ENCODE measurements around the gene PRDX5.

The PRDX5 gene

DNA sequence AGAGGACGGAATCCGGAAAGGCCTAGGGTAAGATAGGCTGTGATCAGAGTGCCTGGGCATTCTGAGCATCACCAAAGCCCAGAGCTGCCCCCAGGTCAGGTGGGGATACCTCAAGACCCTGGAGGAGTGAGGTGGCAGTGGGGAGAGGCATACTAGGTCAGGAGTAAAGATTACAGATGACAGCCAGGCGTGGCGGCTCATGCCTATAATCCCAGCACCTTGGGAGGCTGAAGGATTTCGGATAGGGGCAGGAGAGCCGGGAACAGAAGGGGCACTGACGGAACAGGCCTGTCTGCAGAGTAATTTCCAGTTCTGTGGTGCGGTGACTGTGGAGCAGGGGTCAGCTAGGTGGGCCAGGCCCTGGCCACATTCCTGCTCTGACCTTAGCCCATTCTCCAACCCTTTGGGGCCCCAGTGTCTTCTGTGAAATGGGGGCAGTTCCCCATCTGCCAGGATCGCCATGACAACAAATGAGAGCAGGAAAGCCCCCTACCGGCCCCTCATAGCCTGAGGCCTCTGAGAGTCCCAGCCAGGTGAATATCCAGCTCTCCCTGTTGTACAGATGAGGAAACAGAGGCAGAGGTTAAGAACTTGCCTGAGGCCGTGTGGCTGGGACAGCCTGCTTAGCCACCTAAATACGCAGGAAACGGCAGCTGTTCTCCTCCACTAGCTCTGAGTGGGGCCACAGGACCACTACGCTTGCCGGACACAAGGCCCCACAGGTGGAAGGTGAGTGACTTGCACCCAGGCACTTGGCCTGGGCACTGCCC is 42.7 kb upstream of the PRDX5 start:
- Histone ChIP-seq H3K9me3 (ENCODE audit: insufficient read depth, low read depth, low read length) (no peaks in the 10 kb centered on the region), H3K36me3 (ENCODE audit: insufficient read depth, low read length) (no peaks in the 10 kb centered on the region), H3K27me3 (ENCODE audit: insufficient read depth, low read length, poor library complexity, severe bottlenecking) (no peaks in the 10 kb centered on the region), H3K4me1 (ENCODE audit: insufficient read depth, low read length, poor library complexity, severe bottlenecking) (peaks cover 14% of the 10 kb centered on the region), H3K9me2 (replicated peaks; ENCODE audit: low read depth, low read length) (no peaks in the 10 kb centered on the region), H3F3A (ENCODE audit: low read depth) (no peaks in the 10 kb centered on the region), H3K4me2 (ENCODE audit: low read depth, low read length, poor library complexity, severe bottlenecking) (no peak overlapping the region), H3K4me3 (ENCODE audit: low read length, poor library complexity, severe bottlenecking) (no peak overlapping the region), H3K79me2 (ENCODE audit: insufficient read depth, low read length) (no peaks in the 10 kb centered on the region; the same call in 1 of the 2 replicates), H3K9ac (ENCODE audit: low read depth, low read length, poor library complexity, severe bottlenecking) (no peak overlapping the region), H4K20me1 (ENCODE audit: insufficient read depth, low read length, poor library complexity, severe bottlenecking) (no peaks in the 10 kb centered on the region), H2AFZ (ENCODE audit: low read length) (no peak overlapping the region)
- TF ChIP-seq, protein P1, sequence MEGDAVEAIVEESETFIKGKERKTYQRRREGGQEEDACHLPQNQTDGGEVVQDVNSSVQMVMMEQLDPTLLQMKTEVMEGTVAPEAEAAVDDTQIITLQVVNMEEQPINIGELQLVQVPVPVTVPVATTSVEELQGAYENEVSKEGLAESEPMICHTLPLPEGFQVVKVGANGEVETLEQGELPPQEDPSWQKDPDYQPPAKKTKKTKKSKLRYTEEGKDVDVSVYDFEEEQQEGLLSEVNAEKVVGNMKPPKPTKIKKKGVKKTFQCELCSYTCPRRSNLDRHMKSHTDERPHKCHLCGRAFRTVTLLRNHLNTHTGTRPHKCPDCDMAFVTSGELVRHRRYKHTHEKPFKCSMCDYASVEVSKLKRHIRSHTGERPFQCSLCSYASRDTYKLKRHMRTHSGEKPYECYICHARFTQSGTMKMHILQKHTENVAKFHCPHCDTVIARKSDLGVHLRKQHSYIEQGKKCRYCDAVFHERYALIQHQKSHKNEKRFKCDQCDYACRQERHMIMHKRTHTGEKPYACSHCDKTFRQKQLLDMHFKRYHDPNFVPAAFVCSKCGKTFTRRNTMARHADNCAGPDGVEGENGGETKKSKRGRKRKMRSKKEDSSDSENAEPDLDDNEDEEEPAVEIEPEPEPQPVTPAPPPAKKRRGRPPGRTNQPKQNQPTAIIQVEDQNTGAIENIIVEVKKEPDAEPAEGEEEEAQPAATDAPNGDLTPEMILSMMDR (conservative IDR thresholded peaks at IDR 0.05; ENCODE audit: low read length): no peak
- no peak for TF ChIP-seq EZH2phosphoT487 (IDR thresholded peaks at IDR 0.05; ENCODE audit: borderline replicate concordance)

DNA sequence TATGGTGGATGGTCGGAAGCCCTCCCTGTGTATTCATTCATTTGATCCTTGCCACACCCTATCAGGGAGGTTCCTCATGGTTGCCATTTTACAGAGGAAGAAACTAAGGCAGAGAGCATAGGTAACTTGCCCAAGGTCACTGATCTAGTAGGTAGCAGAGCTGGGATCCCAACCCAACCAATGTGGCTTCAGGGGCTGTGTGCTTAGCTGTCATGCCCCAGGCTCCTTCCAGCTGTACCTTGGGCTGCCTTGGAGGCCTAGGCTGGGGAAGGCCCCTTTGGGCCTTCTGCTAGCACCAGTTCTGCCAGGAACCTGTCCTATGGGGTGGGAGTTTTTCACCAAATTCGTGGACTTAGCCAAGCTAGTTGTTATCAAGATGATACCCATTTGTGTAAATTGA is 42.1 kb upstream of the PRDX5 start:
- no peaks in the 10 kb centered on the region for H3K36me3 ChIP-seq (ENCODE audit: insufficient read depth, low read length)
- no peaks in the 10 kb centered on the region for H3K27me3 ChIP-seq (ENCODE audit: insufficient read depth, low read length, poor library complexity, severe bottlenecking)

DNA sequence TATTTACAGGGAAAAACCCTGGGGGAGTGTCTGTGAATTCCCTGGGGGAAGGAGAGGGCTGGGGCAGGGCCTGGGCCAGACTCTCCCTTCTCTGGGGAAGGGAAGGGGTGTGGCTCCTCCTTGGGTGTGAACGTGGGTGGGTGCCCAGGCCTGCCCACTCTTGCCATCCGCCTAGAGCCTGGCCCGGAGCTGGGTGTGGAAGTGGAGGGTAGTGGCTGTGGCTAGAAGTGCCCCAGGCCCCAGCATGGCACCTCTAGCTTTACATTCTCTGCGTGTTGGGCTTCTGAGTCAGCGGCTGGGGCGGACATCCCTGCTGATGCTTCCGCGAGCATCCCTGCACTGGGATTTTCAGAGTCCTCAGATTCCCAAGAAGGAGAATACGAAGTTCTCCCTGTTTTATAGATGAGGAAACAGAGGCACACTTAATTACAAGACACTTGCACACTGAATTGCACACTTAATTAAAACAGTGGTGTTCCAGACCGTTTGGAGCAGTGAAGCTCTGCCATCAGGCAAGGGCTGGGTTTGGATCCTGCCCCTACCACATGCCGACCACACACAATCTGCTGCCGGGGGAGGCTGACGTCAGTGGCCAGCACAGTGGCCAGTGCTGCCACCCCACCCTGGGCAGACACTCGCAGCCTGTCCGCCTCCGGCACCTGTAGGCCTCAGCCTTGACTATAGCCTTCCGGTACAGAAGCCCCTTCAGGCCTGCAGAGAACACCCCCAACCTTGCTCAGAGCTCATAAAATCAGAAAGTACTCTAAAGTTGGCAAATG is 41.1 kb upstream of the PRDX5 start:
- no peaks in the 10 kb centered on the region for H3K9me3 ChIP-seq (ENCODE audit: insufficient read depth, low read depth, low read length)
- H2AFZ ChIP-seq (ENCODE audit: low read length): no peak overlapping the region
- no peak overlapping the region for H3K9ac ChIP-seq (ENCODE audit: low read depth, low read length, poor library complexity, severe bottlenecking)
- H3K79me2 ChIP-seq (ENCODE audit: insufficient read depth, low read length): no peaks in the 10 kb centered on the region; the same call in 1 of the 2 replicates
- no peak overlapping the region for H3K4me3 ChIP-seq (ENCODE audit: low read length, poor library complexity, severe bottlenecking)
- no peaks in the 10 kb centered on the region for H3F3A ChIP-seq (ENCODE audit: low read depth)
- H3K27me3 ChIP-seq (ENCODE audit: insufficient read depth, low read length, poor library complexity, severe bottlenecking): no peaks in the 10 kb centered on the region
- H4K20me1 ChIP-seq (ENCODE audit: insufficient read depth, low read length, poor library complexity, severe bottlenecking): no peaks in the 10 kb centered on the region
- TF ChIP-seq EZH2phosphoT487 (IDR thresholded peaks at IDR 0.05; ENCODE audit: borderline replicate concordance): no peak
- TF ChIP-seq, protein P1 (conservative IDR thresholded peaks at IDR 0.05; ENCODE audit: low read length): no peak
- peaks cover 9% of the 10 kb centered on the region for H3K4me1 ChIP-seq (ENCODE audit: insufficient read depth, low read length, poor library complexity, severe bottlenecking)
- H3K9me2 ChIP-seq (replicated peaks; ENCODE audit: low read depth, low read length): no peaks in the 10 kb centered on the region
- no peak overlapping the region for H3K4me2 ChIP-seq (ENCODE audit: low read depth, low read length, poor library complexity, severe bottlenecking)
- no peaks in the 10 kb centered on the region for H3K36me3 ChIP-seq (ENCODE audit: insufficient read depth, low read length)

More for the DNA sequence above, 42.1 kb upstream of the PRDX5 start:
- Histone ChIP-seq H3F3A (ENCODE audit: low read depth) (no peaks in the 10 kb centered on the region), H3K4me1 (ENCODE audit: insufficient read depth, low read length, poor library complexity, severe bottlenecking) (peaks cover 14% of the 10 kb centered on the region), H3K9ac (ENCODE audit: low read depth, low read length, poor library complexity, severe bottlenecking) (no peak overlapping the region), H3K79me2 (ENCODE audit: insufficient read depth, low read length) (no peaks in the 10 kb centered on the region; the same call in 1 of the 2 replicates), H3K4me3 (ENCODE audit: low read length, poor library complexity, severe bottlenecking) (no peak overlapping the region), H3K4me2 (ENCODE audit: low read depth, low read length, poor library complexity, severe bottlenecking) (no peak overlapping the region), H2AFZ (ENCODE audit: low read length) (no peak overlapping the region), H3K9me2 (replicated peaks; ENCODE audit: low read depth, low read length) (no peaks in the 10 kb centered on the region), H4K20me1 (ENCODE audit: insufficient read depth, low read length, poor library complexity, severe bottlenecking) (no peaks in the 10 kb centered on the region), H3K9me3 (ENCODE audit: insufficient read depth, low read depth, low read length) (no peaks in the 10 kb centered on the region)
- TF ChIP-seq EZH2phosphoT487 (IDR thresholded peaks at IDR 0.05; ENCODE audit: borderline replicate concordance): no peak
- TF ChIP-seq, protein P1 (conservative IDR thresholded peaks at IDR 0.05; ENCODE audit: low read length): no peak
